Glutamatergic neuron (in vitro differentiated cells): ENCODE results near the gene PIK3R1. TPM values are rescaled to one million over a fixed set of nuclear protein-coding genes. Genes with fewer than 3 reads are reported as not detected.

Experiments
- DNase-seq: peaks from one replicate; pipeline ENCODE4 v3.0.0; 2022
- H3K27ac Mint-ChIP-seq: one replicate; pipeline ENCODE4 v1.8.0; 2020; ENCODE audit warnings: mild to moderate bottlenecking, mixed read lengths, inconsistent platforms; ENCODE audit not compliant: unreplicated experiment
- H3K27me3 Mint-ChIP-seq: one replicate; pipeline ENCODE4 v1.8.0; 2020; ENCODE audit warnings: mild to moderate bottlenecking, moderate library complexity, mixed read lengths, inconsistent platforms; ENCODE audit not compliant: unreplicated experiment
- H3K36me3 Mint-ChIP-seq: one replicate; pipeline ENCODE4 v1.8.0; 2020; ENCODE audit warnings: mild to moderate bottlenecking, mixed read lengths, inconsistent platforms; ENCODE audit not compliant: unreplicated experiment
- H3K4me1 Mint-ChIP-seq: one replicate; pipeline ENCODE4 v1.8.0; 2020; ENCODE audit warnings: mild to moderate bottlenecking, low read depth, mixed read lengths, inconsistent platforms; ENCODE audit not compliant: unreplicated experiment
- H3K4me3 Mint-ChIP-seq: one replicate; pipeline ENCODE4 v1.8.0; 2020; ENCODE audit warnings: mild to moderate bottlenecking, mixed read lengths, inconsistent platforms; ENCODE audit not compliant: unreplicated experiment
- H3K9me3 Mint-ChIP-seq: one replicate; pipeline ENCODE4 v1.8.0; 2020; ENCODE audit warnings: mild to moderate bottlenecking, moderate library complexity, mixed read lengths, inconsistent platforms; ENCODE audit not compliant: unreplicated experiment
- CTCF ChIP-seq: fragments of 200-600 bp; sonication (generic); IDR thresholded peaks from one replicate; pipeline ENCODE4 v1.5.0; 2021; ENCODE audit not compliant: partially characterized antibody, unreplicated experiment
- total RNA-seq: library from RNA; stranded (reverse); fragmentation: NEBNext Ultra II Directional; extraction: Animal tissue kit (Norgen Biotek cat#: 25700); gene quantifications from one replicate; pipeline ENCODE4 v1.2.1, GENCODE V29; 2021; ENCODE audit not compliant: unreplicated experiment

The PIK3R1 gene
- total RNA-seq, 1 donor from 2014 or later, result 49.4 TPM

- DNase-seq, result no peak
- Mint-ChIP-seq H3K27me3 (no peaks in the 10 kb centered on the region), H3K4me3 (peak overlapping the region; percentile 56), H3K27ac (no peak overlapping the region), H3K36me3 (peaks cover 6% of the 10 kb centered on the region), H3K9me3 (peaks cover 3% of the 10 kb centered on the region), H3K4me1 (peaks cover 29% of the 10 kb centered on the region)
- no peak for TF ChIP-seq CTCF
These were observed 76.8 kb downstream of the PIK3R1 start for GRCh38 chr5:68292316-68292715.

- Mint-ChIP-seq H3K9me3 (no peaks in the 10 kb centered on the region), H3K27ac (no peak overlapping the region), H3K27me3 (no peaks in the 10 kb centered on the region), H3K4me3 (no peak overlapping the region), H3K36me3 (peaks cover 6% of the 10 kb centered on the region), H3K4me1 (peaks cover 6% of the 10 kb centered on the region)
- TF ChIP-seq CTCF, result no peak
- no peak for DNase-seq
These were observed 80.2 kb downstream of the PIK3R1 start for GRCh38 chr5:68295772-68296171.

- H3K36me3 Mint-ChIP-seq, result peaks cover 6% of the 10 kb centered on the region
- no peaks in the 10 kb centered on the region for H3K9me3 Mint-ChIP-seq
- H3K27me3 Mint-ChIP-seq, result no peaks in the 10 kb centered on the region
- H3K4me1 Mint-ChIP-seq, result peaks cover 3% of the 10 kb centered on the region
- no peak for DNase-seq
- no peak overlapping the region for H3K4me3 Mint-ChIP-seq
- no peak for TF ChIP-seq CTCF
- H3K27ac Mint-ChIP-seq, result no peak overlapping the region
These were observed 81.3 kb downstream of the PIK3R1 start for GRCh38 chr5:68296895-68297294.

- Mint-ChIP-seq H3K4me1 (peaks cover 3% of the 10 kb centered on the region), H3K4me3 (no peak overlapping the region), H3K9me3 (no peaks in the 10 kb centered on the region), H3K27me3 (no peaks in the 10 kb centered on the region), H3K36me3 (peaks cover 9% of the 10 kb centered on the region), H3K27ac (no peak overlapping the region)
- DNase-seq, result no peak
- no peak for TF ChIP-seq CTCF
These were observed 82.1 kb downstream of the PIK3R1 start for GRCh38 chr5:68297656-68298055.

GRCh38 chr5:68298479-68298878 lies 82.9 kb downstream of the PIK3R1 start:
- Mint-ChIP-seq H3K36me3 (peaks cover 9% of the 10 kb centered on the region), H3K4me1 (peaks cover 3% of the 10 kb centered on the region), H3K27me3 (no peaks in the 10 kb centered on the region), H3K27ac (no peak overlapping the region), H3K9me3 (no peaks in the 10 kb centered on the region), H3K4me3 (no peak overlapping the region)
- no peak for TF ChIP-seq CTCF
- no peak for DNase-seq
